DMS53 treated with DMSO at 0.1 percent for 48 hours (cell line): ENCODE data around the gene MYH1.

ENCODE experiments used
- DNase-seq: peaks from one replicate; lab custom pipeline; 2025; ENCODE audit not compliant: unreplicated experiment; lab: John Stamatoyannopoulos, UW

The MYH1 gene

GRCh38 chr17:10492004-10492403 is 26.3 kb downstream of the MYH1 start:
- no peak for DNase-seq

DNA sequence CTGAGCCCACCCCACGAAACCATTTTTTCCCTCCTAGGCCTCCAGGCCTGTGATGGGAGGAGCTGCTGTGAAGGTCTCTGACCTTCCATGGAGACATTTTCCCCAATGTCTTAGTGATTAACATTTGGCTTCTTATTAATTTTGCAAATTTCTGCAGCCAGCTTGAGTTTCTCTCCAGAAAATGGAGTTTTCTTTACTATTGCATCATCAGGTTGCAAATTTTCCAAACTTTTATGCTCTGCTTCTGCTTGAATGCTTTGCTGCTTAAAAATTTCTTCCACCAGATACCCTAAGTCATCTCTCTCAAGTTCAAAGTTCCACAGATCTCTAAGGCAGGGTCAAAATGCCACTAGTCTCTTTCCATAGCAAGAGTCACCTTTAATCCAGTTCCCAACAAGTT is 36.1 kb downstream of the MYH1 start:
- DNase-seq = no peak

DNA sequence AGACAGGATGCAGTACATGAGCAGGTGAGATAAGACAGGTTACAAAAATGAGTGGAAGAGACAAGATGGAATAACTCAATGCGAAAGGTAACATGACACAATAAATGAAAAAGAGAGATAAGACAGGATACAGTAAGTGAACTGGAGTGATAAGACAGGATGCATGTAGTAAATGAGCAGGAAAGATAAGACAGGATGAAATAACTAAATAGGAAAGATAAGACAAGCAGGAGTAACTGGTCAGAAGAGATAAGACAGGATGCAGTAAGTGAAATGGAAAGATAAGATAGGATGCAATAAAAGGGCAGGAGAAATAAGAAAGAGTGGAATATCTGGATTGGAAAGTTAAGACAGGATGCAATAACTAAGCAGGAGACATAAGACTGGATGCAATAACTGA is 40.6 kb downstream of the MYH1 start:
- no peak for DNase-seq

DNA sequence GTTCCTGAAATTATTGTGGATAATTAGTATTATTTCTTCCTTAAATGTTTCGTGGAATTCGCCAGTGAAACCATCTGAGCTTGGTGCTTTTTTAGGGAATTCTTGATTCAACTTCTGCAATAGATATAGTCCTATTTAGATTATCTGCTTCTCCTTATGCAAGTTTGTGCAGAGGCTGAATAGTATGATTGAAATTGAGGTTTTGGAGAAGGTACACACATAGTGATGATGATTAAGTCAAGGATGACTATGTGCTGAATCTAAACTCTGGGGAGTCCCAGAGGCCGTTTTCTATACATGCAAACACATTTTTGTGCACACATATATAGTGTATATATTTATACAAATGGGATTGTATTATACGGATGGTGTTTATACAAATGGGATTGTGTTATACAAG is 43.8 kb downstream of the MYH1 start:
- no peak for DNase-seq

DNA sequence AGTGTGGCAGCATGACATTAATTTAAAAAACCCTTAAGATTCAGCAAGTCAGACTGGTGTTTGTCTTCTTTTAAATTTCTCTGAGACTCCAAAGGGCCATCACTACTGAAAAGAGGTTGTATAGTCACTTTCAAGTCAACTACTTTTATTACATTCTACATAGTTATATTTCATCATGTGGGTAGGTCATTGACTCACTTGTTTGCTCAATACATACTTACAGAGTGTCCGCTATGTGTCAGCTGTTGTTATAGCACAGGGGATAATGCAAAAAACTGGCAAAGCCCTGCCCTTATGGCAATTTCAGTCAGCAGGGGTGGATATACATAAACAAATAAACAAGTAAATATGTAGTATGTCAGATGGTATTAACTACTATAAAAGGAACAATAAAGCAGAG is 46.5 kb downstream of the MYH1 start:
- DNase-seq = no peak

- no peak for DNase-seq
Observed at GRCh38 chr17:10469459-10469858, 48.9 kb downstream of the MYH1 start, which contains the start of gene MYH4. MYH4 (minus strand) TSS chr17:10469559; CDS start chr17:10466745, 2,814 bp downstream.

DNA sequence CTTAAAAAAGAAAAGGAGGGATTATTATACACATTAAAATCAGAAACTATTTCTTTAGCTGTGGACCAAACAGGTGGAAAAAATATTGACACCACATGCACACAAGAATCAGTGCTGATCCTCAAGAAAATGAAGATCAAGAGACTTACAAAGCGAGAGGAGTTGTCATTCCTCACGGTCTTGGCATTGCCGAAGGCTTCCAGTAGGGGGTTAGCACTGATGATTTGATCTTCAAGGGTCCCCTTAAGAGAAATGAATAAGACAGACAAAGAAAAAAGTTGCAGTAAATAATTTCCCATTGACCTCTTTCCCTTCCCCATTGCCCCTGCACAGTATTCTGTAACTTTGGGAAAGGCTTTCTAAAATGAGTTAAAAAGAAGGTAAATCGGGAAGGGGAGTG is 54.9 kb downstream of the MYH1 start:
- DNase-seq = no peak

- DNase-seq = no peak
Observed at GRCh38 chr17:10460062-10460461, 58.3 kb downstream of the MYH1 start.

GRCh38 chr17:10458701-10459100 is 59.6 kb downstream of the MYH1 start:
- no peak for DNase-seq

DNA sequence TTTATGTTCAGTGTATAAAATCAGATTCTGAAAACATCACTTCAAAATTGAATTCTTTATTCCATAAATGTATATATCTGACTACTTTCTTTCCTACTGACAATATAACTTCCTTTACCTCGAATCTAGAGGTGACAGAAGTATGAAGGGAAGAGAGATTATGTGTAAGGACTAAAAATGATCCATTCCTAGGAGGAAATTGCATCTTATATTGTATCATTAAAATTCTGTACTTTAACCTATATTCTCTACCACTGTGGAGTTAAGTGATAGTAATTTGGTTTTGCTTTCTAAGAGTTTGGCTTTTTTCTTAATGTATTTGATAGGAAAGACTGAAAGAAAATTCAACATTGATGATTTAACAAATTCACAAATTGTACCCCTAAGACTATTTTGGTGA is 60.4 kb downstream of the MYH1 start:
- no peak for DNase-seq

GRCh38 chr17:10447026-10447931 is 71.1 kb downstream of the MYH1 start:
- DNase-seq = no peak
